ENCODE results near the gene RFLNA.
"Not testable (repeated sequence)": the region's sequence is repeated elsewhere in the genome, so short reads cannot be mapped to it uniquely, and the experiment has no call there.

Gene RFLNA

DNA sequence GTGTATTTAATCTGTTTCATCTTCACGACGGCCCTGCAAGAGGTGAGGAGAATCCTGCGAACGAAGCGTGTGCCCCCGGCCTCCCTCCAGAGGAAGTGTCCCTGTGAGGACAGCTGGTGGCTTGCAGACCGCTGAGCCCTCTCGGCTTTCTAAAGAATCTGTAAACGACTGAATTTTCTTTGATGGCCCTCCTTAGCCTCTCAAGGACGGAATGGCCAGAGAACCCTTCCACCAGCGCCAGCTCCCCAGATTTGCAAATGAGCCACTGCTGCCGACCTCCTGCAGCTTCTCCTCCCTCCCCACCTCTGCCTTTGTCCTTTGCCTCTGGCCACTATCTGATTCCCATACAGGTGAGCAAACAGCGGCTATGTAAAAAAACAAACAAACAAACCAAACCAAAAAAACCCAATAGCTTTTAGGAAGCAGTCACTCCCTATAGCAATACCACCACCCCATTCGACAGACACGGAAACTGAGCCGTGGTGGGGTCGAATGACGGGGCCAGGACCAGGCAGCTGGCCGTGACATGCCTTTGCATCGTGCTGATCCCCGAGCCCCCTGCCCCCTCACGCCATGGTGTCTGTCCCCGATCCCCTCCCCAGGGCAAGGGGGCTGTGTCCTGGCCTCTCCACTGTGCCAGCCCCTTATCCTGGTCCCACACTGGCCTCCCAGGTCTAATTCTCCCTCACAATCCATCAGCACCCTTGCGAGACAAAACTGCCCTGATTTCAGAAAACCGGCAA is 23.6 kb downstream of the RFLNA start:
- TF ChIP-seq, protein P1, sequence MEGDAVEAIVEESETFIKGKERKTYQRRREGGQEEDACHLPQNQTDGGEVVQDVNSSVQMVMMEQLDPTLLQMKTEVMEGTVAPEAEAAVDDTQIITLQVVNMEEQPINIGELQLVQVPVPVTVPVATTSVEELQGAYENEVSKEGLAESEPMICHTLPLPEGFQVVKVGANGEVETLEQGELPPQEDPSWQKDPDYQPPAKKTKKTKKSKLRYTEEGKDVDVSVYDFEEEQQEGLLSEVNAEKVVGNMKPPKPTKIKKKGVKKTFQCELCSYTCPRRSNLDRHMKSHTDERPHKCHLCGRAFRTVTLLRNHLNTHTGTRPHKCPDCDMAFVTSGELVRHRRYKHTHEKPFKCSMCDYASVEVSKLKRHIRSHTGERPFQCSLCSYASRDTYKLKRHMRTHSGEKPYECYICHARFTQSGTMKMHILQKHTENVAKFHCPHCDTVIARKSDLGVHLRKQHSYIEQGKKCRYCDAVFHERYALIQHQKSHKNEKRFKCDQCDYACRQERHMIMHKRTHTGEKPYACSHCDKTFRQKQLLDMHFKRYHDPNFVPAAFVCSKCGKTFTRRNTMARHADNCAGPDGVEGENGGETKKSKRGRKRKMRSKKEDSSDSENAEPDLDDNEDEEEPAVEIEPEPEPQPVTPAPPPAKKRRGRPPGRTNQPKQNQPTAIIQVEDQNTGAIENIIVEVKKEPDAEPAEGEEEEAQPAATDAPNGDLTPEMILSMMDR (IDR thresholded peaks at IDR 0.05; ENCODE audit: insufficient read depth, low read depth, low read length, missing control alignments): no peak
- no peak overlapping the region for H3K4me3 ChIP-seq (ENCODE audit: low read length)
- DNase-seq (ENCODE audit: low read depth): no peak

DNA sequence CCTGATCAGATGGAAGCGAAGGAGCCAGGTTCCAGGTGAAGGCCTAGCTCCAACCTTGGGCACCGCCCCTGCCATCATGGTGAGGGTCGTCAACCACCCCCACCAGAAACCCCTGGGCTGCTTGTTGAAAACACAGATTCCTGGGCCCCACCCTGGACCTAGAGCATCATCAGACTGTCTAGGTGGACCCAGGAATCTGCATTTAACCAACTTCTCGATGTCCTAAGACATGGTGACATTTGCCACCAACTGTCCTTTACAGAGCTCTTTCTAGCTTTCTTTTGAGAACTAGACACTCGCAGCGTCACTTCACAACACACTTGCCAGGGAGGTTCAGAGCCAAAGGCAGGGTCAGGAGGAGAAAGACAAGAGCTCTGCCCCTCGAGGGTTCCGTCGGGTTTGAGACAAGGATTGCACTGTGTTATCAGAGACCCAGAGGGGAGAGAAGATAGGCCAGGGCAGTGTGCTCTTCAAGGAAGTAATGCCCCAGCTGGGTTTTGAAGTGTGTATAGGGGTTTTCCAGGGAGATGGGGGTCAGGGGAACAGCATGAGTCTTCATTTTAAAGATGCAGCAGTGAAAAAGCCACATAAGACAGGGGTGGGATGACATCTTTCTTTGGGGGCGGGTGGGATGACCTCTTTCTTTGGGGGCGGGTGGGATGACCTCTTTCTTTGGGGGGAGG is 24.6 kb downstream of the RFLNA start:
- DNase-seq (ENCODE audit: low read depth): no peak
- no peak overlapping the region for H3K4me3 ChIP-seq (ENCODE audit: low read length)
- TF ChIP-seq, protein P1 (IDR thresholded peaks at IDR 0.05; ENCODE audit: insufficient read depth, low read depth, low read length, missing control alignments): no peak

DNA sequence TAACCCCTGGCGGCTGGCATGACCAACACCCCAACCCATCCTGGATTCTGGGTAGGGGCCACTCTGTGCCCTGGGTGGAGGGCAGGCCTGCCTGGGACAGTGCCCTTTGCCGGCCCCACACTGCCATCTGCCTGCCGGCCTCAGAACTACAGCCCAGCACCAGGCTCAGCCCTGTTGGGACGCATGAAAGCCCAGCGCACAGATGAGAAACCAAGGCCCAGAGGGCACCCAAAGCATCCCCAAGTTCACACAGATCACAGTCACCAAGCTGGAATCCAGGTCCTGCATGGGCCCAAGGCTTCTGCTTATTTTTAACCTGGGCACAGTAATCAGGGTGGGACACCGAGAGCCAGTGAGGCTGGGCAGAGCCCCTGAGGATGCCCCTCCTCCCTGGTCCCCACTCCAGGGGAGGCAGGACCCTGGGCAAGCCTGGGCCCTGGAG is 26.2 kb downstream of the RFLNA start:
- TF ChIP-seq, protein P1 (IDR thresholded peaks at IDR 0.05; ENCODE audit: insufficient read depth, low read depth, low read length, missing control alignments): peak; percentile 91
- H3K4me3 ChIP-seq (ENCODE audit: low read length): no peak overlapping the region
- DNase-seq (ENCODE audit: low read depth): peak; percentile 59

DNA sequence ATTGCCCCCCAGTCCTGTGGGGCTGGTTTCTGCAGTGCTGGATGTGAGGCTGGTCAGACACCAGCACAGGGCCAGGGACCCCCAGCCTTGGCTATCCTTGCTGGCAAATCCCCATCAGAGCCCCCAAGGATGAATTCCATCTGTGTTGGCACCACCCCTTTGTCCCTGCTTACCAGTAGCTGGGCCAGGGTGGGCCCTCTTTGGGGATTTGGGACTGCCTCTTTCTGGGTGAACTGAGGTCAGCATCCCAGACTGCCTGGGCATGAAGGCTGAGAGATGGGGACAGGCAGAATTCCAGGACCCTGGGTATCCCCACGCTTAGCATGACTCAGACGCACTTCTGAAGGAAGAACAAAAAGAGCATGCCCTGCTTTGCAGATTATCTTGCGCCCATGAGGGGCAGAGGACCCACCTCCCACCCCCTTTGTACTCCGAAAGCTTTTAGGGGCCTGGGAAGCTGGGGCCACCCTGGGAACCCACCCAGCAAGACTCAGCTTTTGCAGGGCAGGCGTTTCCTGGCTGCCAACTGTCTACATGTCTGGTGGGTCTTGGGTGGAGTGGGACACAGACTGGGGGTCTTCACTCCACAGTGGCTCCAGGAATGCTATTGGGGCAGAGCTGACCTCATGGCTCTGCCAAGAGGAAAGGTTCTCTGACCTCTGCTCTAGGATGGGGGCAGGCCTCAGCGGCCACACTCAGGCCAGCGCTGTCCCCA is 26.8 kb downstream of the RFLNA start:
- TF ChIP-seq, protein P1 (IDR thresholded peaks at IDR 0.05; ENCODE audit: insufficient read depth, low read depth, low read length, missing control alignments): no peak
- DNase-seq (ENCODE audit: low read depth): no peak
- H3K4me3 ChIP-seq (ENCODE audit: low read length): no peak overlapping the region

GRCh38 chr12:124322271-124322998 is 27.5 kb downstream of the RFLNA start:
- TF ChIP-seq, protein P1 (IDR thresholded peaks at IDR 0.05; ENCODE audit: insufficient read depth, low read depth, low read length, missing control alignments): no peak
- no peak overlapping the region for H3K4me3 ChIP-seq (ENCODE audit: low read length)
- peak; percentile 14 for DNase-seq (ENCODE audit: low read depth)

GRCh38 chr12:124322999-124323328 is 28.1 kb downstream of the RFLNA start:
- not testable (repeated sequence) for DNase-seq (ENCODE audit: low read depth); H3K4me3 ChIP-seq (ENCODE audit: low read length)
